22Rv1 (cell line): ENCODE measurements around the gene ID4.
A peak's percentile ranks its signal among the peaks of the same experiment; 100 is the strongest.

Experiments
- H3K27ac ChIP-seq: fragments of 450-650 bp; 2 replicates; pipeline ENCODE4 v1.5.1; 2017
- ZFX ChIP-seq: fragments of 450-650 bp; IDR thresholded peaks from 2 replicates; pipeline ENCODE4 v1.6.1; 2017; ENCODE audit warnings: antibody characterized with exemption, borderline replicate concordance
- TF ChIP-seq, protein P1 (sequence below): fragments of 450-650 bp; IDR thresholded peaks from 2 replicates; pipeline ENCODE4 v1.5.1; 2017; ENCODE audit warnings: mild to moderate bottlenecking

Gene ID4, protein sequence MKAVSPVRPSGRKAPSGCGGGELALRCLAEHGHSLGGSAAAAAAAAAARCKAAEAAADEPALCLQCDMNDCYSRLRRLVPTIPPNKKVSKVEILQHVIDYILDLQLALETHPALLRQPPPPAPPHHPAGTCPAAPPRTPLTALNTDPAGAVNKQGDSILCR

DNA sequence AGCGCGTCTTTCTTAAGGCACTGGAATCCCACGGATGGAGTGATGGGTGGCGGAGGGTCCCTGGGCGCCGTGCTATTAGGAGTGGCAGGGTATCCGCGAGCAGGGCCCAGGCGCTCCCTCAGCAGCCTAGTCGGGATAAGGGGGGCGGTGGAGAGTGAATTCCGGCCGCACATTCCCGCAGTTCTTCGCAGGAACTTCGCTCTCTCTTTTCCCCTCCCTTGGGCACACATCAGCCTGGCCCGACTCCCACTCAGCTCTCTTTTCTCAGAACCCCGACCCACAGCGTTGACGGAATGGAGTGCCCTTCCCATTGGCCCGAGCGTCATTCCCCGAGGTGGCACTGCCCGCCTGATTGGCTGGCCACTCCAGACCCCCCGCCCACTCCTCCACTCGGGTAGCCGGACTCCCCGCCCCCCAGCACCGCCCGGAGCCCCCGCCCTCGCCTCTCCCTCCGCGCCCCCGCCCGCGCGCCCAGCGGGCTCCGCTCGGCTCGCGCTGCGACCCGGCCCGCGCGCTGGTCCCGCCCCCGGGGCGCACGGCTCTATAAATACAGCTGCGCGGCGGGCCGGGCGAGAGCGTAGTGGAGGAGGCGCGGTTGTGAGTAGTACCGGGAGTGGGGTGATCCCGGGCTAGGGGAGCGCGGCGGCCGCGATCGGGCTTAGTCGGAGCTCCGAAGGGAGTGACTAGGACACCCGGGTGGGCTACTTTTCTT, at the start of gene ID4:
TSS of gene ID4 (plus strand) at position 572 of the 712 bp plus-strand sequence. CDS start 385 bp downstream, outside the sequence.
- peak within 1 kb of the TSS; percentile 90 for H3K27ac ChIP-seq
- TF ChIP-seq ZFX, result no peak
- TF ChIP-seq, protein P1, sequence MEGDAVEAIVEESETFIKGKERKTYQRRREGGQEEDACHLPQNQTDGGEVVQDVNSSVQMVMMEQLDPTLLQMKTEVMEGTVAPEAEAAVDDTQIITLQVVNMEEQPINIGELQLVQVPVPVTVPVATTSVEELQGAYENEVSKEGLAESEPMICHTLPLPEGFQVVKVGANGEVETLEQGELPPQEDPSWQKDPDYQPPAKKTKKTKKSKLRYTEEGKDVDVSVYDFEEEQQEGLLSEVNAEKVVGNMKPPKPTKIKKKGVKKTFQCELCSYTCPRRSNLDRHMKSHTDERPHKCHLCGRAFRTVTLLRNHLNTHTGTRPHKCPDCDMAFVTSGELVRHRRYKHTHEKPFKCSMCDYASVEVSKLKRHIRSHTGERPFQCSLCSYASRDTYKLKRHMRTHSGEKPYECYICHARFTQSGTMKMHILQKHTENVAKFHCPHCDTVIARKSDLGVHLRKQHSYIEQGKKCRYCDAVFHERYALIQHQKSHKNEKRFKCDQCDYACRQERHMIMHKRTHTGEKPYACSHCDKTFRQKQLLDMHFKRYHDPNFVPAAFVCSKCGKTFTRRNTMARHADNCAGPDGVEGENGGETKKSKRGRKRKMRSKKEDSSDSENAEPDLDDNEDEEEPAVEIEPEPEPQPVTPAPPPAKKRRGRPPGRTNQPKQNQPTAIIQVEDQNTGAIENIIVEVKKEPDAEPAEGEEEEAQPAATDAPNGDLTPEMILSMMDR, result no peak

DNA sequence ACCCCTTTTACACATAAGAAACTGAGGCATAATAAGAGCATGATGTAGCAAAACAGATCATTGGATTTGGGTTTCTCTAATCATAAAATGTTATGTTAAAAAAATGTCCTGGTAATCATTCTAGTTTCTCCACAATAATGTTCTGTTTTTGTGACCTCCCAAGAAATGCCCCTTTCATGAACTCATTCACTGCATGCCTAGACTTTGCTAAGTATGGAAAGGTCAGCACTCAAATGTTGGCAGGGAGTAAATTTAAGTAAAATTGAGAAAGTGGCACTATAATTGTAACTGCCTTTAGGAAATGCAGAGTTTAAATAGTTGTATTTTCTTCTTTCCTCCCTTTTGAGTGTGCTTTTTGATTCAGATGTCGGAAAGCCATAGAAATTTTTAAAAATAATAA, 48.5 kb upstream of the ID4 start:
- H3K27ac ChIP-seq, result no peak overlapping the region

DNA sequence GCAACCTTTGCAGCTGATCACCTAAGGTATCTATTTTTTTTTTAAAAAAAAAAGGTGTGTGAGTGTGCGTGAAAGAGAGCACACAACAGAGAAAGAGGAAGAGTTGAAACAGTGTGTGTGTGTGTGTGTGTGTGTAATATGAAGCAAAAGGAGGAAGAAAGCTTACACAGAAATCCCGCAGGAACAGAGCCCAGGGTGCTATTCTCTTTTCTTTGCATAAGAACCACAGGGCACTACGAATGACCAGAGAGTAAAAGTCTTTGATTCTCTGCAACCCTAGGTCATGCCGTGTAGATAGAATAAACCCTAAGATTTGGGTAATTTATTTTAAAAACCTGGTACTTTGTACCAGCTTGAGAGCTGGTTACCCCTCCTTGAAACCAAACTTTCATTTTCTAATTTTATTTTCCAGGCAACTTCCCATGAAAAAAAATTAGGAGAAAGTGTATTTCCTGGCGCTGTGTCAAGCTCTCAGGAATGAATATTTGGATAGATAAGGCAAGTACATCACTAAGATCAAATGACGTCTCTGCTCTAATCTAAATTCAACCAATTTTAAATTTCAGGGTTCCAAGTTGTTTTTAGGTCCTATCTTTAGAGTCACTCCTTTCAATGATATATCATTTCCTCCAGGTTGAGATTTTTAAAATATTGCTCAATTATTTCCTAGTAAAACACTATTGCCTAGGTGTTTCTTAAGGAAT, 47.9 kb upstream of the ID4 start:
- TF ChIP-seq, protein P1, result no peak
- no peak for TF ChIP-seq ZFX
- H3K27ac ChIP-seq, result no peak overlapping the region

More for the DNA sequence above, 48.5 kb upstream of the ID4 start:
- TF ChIP-seq, protein P1, result no peak
- no peak for TF ChIP-seq ZFX

DNA sequence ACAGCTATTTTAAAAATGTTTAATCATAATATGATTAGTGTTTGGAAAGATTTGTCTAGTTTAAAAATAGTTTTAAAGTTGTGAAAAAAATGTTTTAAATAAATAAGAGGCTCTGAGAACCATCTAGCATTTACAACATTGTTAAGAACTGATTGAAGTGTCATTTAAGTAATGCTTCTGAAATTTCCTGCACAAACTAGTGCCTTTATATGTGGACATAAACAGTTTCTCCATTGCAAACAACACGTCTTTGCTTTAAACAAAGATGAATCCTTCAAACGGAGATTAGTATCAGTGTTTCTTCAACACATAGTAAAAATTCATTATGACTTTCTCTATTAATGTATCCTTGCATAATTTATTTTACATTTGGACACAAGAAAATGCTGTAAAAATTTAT, 45.9 kb upstream of the ID4 start:
- TF ChIP-seq, protein P1, result no peak
- TF ChIP-seq ZFX, result no peak
- H3K27ac ChIP-seq, result no peak overlapping the region

DNA sequence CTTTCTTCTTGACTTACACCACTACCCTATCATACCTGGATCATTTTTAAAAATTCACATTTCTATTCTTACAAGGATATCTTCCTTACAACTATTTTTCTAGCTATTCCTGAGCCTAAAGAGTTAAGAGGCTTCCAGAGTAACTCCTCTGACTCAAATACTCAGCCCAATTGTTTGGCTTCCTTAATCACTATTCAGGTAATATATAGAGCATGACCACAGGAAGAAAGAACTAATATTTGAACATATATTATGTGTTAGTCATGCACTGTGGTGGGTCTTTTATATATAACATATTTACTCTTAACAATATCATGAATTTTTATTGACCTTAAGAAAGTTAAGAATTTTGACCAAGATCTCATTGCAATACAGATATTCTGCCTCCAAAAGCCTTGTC, 42.0 kb upstream of the ID4 start:
- H3K27ac ChIP-seq, result no peak overlapping the region
- no peak for TF ChIP-seq ZFX
- TF ChIP-seq, protein P1, result no peak

DNA sequence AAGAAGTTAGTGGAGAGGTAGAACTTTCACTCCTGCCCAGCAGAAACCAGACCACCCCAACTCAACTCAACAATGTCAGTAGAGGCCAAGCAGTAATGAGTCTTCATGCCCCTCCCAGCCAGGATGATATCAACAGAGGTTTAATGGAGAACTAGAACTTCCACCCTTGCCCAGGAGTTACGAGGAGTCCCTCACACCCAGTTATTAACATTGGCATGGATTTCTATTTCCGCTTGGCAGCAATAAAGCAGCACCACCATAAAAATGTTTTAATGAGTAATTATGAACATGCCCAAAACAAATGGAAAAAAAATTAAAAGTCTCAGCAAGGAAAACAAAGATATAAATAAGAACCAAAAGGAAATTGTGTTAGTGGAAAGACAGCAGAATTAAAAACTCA, 40.7 kb upstream of the ID4 start:
- no peak for TF ChIP-seq ZFX
- TF ChIP-seq, protein P1, result no peak
- no peak overlapping the region for H3K27ac ChIP-seq

DNA sequence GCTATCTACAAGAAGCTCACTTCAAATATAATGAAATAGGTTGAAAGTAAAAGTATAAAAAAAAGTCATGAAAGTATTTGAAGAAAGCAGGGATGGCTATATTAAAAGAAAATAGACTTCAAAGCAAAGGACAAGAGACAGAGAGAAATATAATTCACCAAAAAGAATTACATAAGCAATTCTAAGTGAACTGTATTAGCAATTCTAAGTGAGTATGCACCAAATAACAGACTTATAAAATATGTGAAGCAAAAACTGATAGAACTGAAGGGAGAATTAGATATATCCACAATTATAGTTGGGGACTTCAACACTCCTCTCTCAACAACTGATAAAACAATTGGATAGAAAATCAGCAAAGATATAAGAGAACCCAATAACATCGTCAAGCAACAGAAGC, 38.8 kb upstream of the ID4 start:
- TF ChIP-seq, protein P1, result no peak
- no peak for TF ChIP-seq ZFX
- no peak overlapping the region for H3K27ac ChIP-seq
